ENCODE results near the gene ETV3L. TPM values are rescaled to one million over a fixed set of nuclear protein-coding genes. Genes with fewer than 3 reads are reported as not detected.

The ETV3L gene
- total RNA-seq, 1 experiment from 2014 or later: 0.13 TPM

DNA sequence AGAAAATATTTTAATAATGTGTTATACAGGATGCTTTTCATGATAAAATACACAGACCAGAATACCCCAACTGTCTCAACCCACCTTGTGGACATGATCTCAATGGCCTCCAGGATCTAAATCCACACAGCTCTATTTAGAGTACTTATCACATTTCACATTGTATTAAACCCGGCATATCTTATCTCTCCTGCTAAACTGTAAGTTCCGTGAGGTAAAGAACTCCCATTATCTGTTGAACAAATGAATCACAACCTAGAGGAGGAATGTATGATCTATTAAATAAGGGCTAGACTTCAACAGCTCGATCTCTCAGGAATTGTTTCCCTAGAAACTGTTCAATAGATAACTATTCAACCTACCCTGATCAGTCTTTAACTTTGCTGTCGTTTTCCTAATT, 31.7 kb upstream of the ETV3L start (continued):
- TF ChIP-seq ARID4B (CRISPR knock-in tag; IDR thresholded peaks at IDR 0.05; ENCODE audit: borderline replicate concordance) (no peak), CREM (CRISPR knock-in tag; IDR thresholded peaks at IDR 0.05) (no peak), ZNF396 (CRISPR knock-in tag; IDR thresholded peaks at IDR 0.05; ENCODE audit: borderline replicate concordance) (no peak), CBFB (CRISPR knock-in tag; IDR thresholded peaks at IDR 0.05; ENCODE audit: low read depth) (no peak)
- TF ChIP-seq, protein P1, sequence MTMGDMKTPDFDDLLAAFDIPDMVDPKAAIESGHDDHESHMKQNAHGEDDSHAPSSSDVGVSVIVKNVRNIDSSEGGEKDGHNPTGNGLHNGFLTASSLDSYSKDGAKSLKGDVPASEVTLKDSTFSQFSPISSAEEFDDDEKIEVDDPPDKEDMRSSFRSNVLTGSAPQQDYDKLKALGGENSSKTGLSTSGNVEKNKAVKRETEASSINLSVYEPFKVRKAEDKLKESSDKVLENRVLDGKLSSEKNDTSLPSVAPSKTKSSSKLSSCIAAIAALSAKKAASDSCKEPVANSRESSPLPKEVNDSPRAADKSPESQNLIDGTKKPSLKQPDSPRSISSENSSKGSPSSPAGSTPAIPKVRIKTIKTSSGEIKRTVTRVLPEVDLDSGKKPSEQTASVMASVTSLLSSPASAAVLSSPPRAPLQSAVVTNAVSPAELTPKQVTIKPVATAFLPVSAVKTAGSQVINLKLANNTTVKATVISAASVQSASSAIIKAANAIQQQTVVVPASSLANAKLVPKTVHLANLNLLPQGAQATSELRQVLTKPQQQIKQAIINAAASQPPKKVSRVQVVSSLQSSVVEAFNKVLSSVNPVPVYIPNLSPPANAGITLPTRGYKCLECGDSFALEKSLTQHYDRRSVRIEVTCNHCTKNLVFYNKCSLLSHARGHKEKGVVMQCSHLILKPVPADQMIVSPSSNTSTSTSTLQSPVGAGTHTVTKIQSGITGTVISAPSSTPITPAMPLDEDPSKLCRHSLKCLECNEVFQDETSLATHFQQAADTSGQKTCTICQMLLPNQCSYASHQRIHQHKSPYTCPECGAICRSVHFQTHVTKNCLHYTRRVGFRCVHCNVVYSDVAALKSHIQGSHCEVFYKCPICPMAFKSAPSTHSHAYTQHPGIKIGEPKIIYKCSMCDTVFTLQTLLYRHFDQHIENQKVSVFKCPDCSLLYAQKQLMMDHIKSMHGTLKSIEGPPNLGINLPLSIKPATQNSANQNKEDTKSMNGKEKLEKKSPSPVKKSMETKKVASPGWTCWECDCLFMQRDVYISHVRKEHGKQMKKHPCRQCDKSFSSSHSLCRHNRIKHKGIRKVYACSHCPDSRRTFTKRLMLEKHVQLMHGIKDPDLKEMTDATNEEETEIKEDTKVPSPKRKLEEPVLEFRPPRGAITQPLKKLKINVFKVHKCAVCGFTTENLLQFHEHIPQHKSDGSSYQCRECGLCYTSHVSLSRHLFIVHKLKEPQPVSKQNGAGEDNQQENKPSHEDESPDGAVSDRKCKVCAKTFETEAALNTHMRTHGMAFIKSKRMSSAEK (CRISPR knock-in tag; IDR thresholded peaks at IDR 0.05; ENCODE audit: borderline replicate concordance): no peak

GRCh38 chr1:157124855-157125254, 25.2 kb upstream of the ETV3L start:
- TF ChIP-seq ZNF263 (CRISPR knock-in tag; IDR thresholded peaks at IDR 0.05; ENCODE audit: low read depth) (no peak), TEAD4 (CRISPR knock-in tag; IDR thresholded peaks at IDR 0.05) (no peak), ETV6 (CRISPR knock-in tag; IDR thresholded peaks at IDR 0.05) (no peak), JAZF1 (CRISPR knock-in tag; IDR thresholded peaks at IDR 0.05) (no peak), CREB1 (CRISPR knock-in tag; IDR thresholded peaks at IDR 0.05) (no peak), SP1 (CRISPR knock-in tag; conservative IDR thresholded peaks at IDR 0.05) (no peak), ATF2 (CRISPR knock-in tag; IDR thresholded peaks at IDR 0.05; ENCODE audit: borderline replicate concordance, low read depth) (no peak), CBFB (CRISPR knock-in tag; IDR thresholded peaks at IDR 0.05; ENCODE audit: low read depth) (no peak)
- Mint-ChIP-seq H3K36me3 (peaks cover 54% of the 10 kb centered on the region), H3K9me3 (no peaks in the 10 kb centered on the region), H3K27ac (no peak overlapping the region), H3K27me3 (ENCODE audit: low read depth) (no peaks in the 10 kb centered on the region), H3K4me1 (peaks cover 13% of the 10 kb centered on the region), H3K4me3 (no peak overlapping the region)
- ChIA-PET POLR2A (no interaction called here), CTCF (interaction anchor here (0.9 to 1.3 kb wide), 2 partner anchors 11 to 30 kb away, joined by 4 to 11 read pairs; no protein-coding TSS in a partner anchor)
- DNase-seq (ENCODE audit: low spot score) (no peak), ATAC-seq (no peak)

DNA sequence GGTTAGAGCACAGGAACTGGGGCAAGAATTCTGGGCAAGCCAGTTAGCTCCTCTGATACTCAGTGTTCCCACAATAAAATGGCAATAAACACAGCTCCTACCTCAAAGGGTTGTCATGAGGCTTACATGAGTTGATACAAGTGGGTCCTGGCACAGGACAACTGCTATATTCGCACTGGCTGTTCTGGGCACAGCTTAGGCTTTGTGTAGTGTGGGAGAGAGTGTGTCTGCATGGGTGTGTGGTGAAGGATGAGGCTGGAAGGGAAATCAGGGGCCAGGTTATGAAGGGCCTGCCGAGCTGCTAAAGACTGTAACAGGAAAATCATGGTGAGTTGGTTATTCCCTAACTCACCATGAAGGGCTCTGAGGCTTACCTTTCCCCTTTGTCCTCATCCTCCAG, 19.8 kb upstream of the ETV3L start:
- ATAC-seq: no peak
- ChIA-PET CTCF (interaction anchor here (1.1 to 1.5 kb wide), 2 partner anchors 29 to 37 kb away, joined by 3 to 6 read pairs; no protein-coding TSS in a partner anchor), POLR2A (no interaction called here)
- peaks cover 16% of the 10 kb centered on the region for H3K36me3 Mint-ChIP-seq
- no peak overlapping the region for H3K4me3 Mint-ChIP-seq
- H3K27ac Mint-ChIP-seq: no peak overlapping the region
- H3K4me1 Mint-ChIP-seq: peaks cover 55% of the 10 kb centered on the region
- DNase-seq (ENCODE audit: low spot score): no peak
- H3K27me3 Mint-ChIP-seq (ENCODE audit: low read depth): peaks cover 4% of the 10 kb centered on the region; the same call in 1 of the 2 replicates
- no peaks in the 10 kb centered on the region for H3K9me3 Mint-ChIP-seq
- TF ChIP-seq NR3C1 (CRISPR knock-in tag; conservative IDR thresholded peaks at IDR 0.05; ENCODE audit: low read depth) (no peak), ZNF425 (CRISPR knock-in tag; conservative IDR thresholded peaks at IDR 0.05) (no peak), SMAD4 (CRISPR knock-in tag; IDR thresholded peaks at IDR 0.05) (no peak), JUN (CRISPR knock-in tag; IDR thresholded peaks at IDR 0.05) (no peak), NFE2L1 (CRISPR knock-in tag; IDR thresholded peaks at IDR 0.05) (no peak), RELA (CRISPR knock-in tag; IDR thresholded peaks at IDR 0.05; ENCODE audit: borderline replicate concordance) (no peak), TEAD4 (CRISPR knock-in tag; IDR thresholded peaks at IDR 0.05) (no peak)
- TF ChIP-seq, protein P2, sequence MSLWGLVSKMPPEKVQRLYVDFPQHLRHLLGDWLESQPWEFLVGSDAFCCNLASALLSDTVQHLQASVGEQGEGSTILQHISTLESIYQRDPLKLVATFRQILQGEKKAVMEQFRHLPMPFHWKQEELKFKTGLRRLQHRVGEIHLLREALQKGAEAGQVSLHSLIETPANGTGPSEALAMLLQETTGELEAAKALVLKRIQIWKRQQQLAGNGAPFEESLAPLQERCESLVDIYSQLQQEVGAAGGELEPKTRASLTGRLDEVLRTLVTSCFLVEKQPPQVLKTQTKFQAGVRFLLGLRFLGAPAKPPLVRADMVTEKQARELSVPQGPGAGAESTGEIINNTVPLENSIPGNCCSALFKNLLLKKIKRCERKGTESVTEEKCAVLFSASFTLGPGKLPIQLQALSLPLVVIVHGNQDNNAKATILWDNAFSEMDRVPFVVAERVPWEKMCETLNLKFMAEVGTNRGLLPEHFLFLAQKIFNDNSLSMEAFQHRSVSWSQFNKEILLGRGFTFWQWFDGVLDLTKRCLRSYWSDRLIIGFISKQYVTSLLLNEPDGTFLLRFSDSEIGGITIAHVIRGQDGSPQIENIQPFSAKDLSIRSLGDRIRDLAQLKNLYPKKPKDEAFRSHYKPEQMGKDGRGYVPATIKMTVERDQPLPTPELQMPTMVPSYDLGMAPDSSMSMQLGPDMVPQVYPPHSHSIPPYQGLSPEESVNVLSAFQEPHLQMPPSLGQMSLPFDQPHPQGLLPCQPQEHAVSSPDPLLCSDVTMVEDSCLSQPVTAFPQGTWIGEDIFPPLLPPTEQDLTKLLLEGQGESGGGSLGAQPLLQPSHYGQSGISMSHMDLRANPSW (CRISPR knock-in tag; conservative IDR thresholded peaks at IDR 0.05; ENCODE audit: low read depth): no peak
